Astrocyte (in vitro differentiated cells and primary cell): ENCODE data around the gene NOMO2. TPM values are rescaled to one million over a fixed set of nuclear protein-coding genes. Genes with fewer than 3 reads are reported as not detected.
"Not testable (repeated sequence)": the region's sequence is repeated elsewhere in the genome, so short reads cannot be mapped to it uniquely, and the experiment has no call there.

Experiments
- DNase-seq: peaks from one replicate; pipeline ENCODE4 v3.0.0-alpha.2; 2010; ENCODE audit warnings: low read depth
- FAIRE-seq: peaks from 2 replicates; lab custom pipeline; 2011; peaks lifted over from hg19 to GRCh38; lab: Jason Lieb, UNC
- H2AFZ ChIP-seq: 2 replicates; pipeline ENCODE4 v1.6.0; 2012; ENCODE audit warnings: low read depth, low read length, inconsistent platforms
- H3K27ac ChIP-seq: 2 replicates; pipeline ENCODE4 v1.5.1; 2011; ENCODE audit warnings: low read depth, low read length, inconsistent platforms
- H3K27me3 ChIP-seq: 2 replicates; pipeline ENCODE4 v1.6.0; 2011; ENCODE audit warnings: low read length, inconsistent platforms; ENCODE audit not compliant: insufficient read depth
- H3K36me3 ChIP-seq: 2 replicates; pipeline ENCODE4 v1.5.1; 2011; ENCODE audit warnings: low read length, inconsistent platforms; ENCODE audit not compliant: insufficient read depth
- H3K4me1 ChIP-seq: 2 replicates; pipeline ENCODE4 v1.5.1; 2011; ENCODE audit warnings: low read length, inconsistent platforms; ENCODE audit not compliant: insufficient read depth
- H3K4me2 ChIP-seq: 2 replicates; pipeline ENCODE4 v1.6.0; 2012; ENCODE audit warnings: low read length, inconsistent platforms
- H3K4me3 ChIP-seq: 2 replicates; pipeline ENCODE4 v1.5.1; 2011; ENCODE audit warnings: low read depth, mild to moderate bottlenecking, low read length, inconsistent platforms; ENCODE audit not compliant: insufficient read depth
- H3K79me2 ChIP-seq: 2 replicates; pipeline ENCODE4 v1.6.0; 2012; ENCODE audit warnings: mild to moderate bottlenecking, low read length, inconsistent platforms; ENCODE audit not compliant: insufficient read depth
- H3K9ac ChIP-seq: 2 replicates; pipeline ENCODE4 v1.6.0; 2012; ENCODE audit warnings: mild to moderate bottlenecking, low read length, inconsistent platforms
- H3K9me3 ChIP-seq: 2 replicates; pipeline ENCODE4 v1.5.1; 2012; ENCODE audit warnings: low read depth, mild to moderate bottlenecking, low read length, inconsistent platforms; ENCODE audit not compliant: insufficient read depth
- H4K20me1 ChIP-seq: 2 replicates; pipeline ENCODE4 v1.6.0; 2012; ENCODE audit warnings: low read length, inconsistent platforms; ENCODE audit not compliant: insufficient read depth
- H3K27ac Mint-ChIP-seq: one replicate; pipeline ENCODE4 v1.8.0; 2021; ENCODE audit warnings: mild to moderate bottlenecking, mixed read lengths; ENCODE audit not compliant: unreplicated experiment
- H3K27me3 Mint-ChIP-seq: one replicate; pipeline ENCODE4 v1.8.0; 2021; ENCODE audit warnings: low read depth, mixed read lengths; ENCODE audit not compliant: unreplicated experiment
- H3K36me3 Mint-ChIP-seq: one replicate; pipeline ENCODE4 v1.8.0; 2021; ENCODE audit warnings: low read depth, mixed read lengths; ENCODE audit not compliant: unreplicated experiment
- H3K4me1 Mint-ChIP-seq: one replicate; pipeline ENCODE4 v1.8.0; 2021; ENCODE audit warnings: low read depth, mixed read lengths; ENCODE audit not compliant: unreplicated experiment
- H3K4me3 Mint-ChIP-seq: one replicate; pipeline ENCODE4 v1.8.0; 2021; ENCODE audit warnings: mild to moderate bottlenecking, moderate library complexity, mixed read lengths; ENCODE audit not compliant: unreplicated experiment
- H3K9me3 Mint-ChIP-seq: one replicate; pipeline ENCODE4 v1.8.0; 2021; ENCODE audit warnings: mild to moderate bottlenecking, mixed read lengths; ENCODE audit not compliant: unreplicated experiment
- microRNA-seq: library from miRNA; unstranded; fragments of <30 nt; microRNA quantifications from one replicate; pipeline ENCODE4 v1.2.0, GENCODE V29; 2020
- total RNA-seq: library from RNA; stranded (reverse); gene quantifications from 2 replicates; pipeline ENCODE4 v1.2.1, GENCODE V29; 2021

The NOMO2 gene
- total RNA-seq, 1 donor from 2014 or later, result 269 TPM

GRCh38 chr16:18384098-18384636 is 177.7 kb downstream of the NOMO2 start:
- not testable (repeated sequence) for H3K9me3 ChIP-seq, H3K27me3 ChIP-seq, H3K4me1 Mint-ChIP-seq, H3K36me3 ChIP-seq, H3K4me1 ChIP-seq, FAIRE-seq, H3K27ac ChIP-seq, DNase-seq, H3K27ac Mint-ChIP-seq, H3K4me3 ChIP-seq, H3K27me3 Mint-ChIP-seq, H3K36me3 Mint-ChIP-seq, H2AFZ ChIP-seq, H3K79me2 ChIP-seq, H3K9ac ChIP-seq, H3K4me3 Mint-ChIP-seq, H4K20me1 ChIP-seq, H3K4me2 ChIP-seq, H3K9me3 Mint-ChIP-seq

- not testable (repeated sequence) for H3K4me3 ChIP-seq, H3K27me3 ChIP-seq, H3K4me1 ChIP-seq, H3K27ac ChIP-seq, H2AFZ ChIP-seq, DNase-seq, H3K4me3 Mint-ChIP-seq, H3K36me3 Mint-ChIP-seq, H3K27me3 Mint-ChIP-seq, H3K9me3 ChIP-seq, H3K9me3 Mint-ChIP-seq, H3K36me3 ChIP-seq, H3K4me1 Mint-ChIP-seq, H3K79me2 ChIP-seq, H3K9ac ChIP-seq, H4K20me1 ChIP-seq, FAIRE-seq, H3K4me2 ChIP-seq, H3K27ac Mint-ChIP-seq
Observed at GRCh38 chr16:18382696-18383095, 179.2 kb downstream of the NOMO2 start.

Small RNAs within 50 kb of the gene (microRNA-seq; reads per million reads assigned to microRNA genes)
- not detected for gene MIR3179-3
- not detected for gene MIR3179-4
- not detected for gene MIR3180-3
- gene MIR3670-3, result not detected
- gene MIR3670-4, result not detected
- gene MIR6770-3, result not detected

Other genes with a start within 250 kb of the NOMO2 start
- gene NPIPA8, start 225.4 kb downstream of the NOMO2 start, total RNA-seq, result 2.0 and 7.2 TPM in 2 replicates
- 958 and 1,036 TPM in 2 replicates for gene RPS15A, start 228.2 kb upstream of the NOMO2 start, total RNA-seq
- 114 and 128 TPM in 2 replicates for gene ARL6IP1, start 239.5 kb upstream of the NOMO2 start, total RNA-seq